ENCODE measurements around the gene KIF5C.

Gene KIF5C

DNA sequence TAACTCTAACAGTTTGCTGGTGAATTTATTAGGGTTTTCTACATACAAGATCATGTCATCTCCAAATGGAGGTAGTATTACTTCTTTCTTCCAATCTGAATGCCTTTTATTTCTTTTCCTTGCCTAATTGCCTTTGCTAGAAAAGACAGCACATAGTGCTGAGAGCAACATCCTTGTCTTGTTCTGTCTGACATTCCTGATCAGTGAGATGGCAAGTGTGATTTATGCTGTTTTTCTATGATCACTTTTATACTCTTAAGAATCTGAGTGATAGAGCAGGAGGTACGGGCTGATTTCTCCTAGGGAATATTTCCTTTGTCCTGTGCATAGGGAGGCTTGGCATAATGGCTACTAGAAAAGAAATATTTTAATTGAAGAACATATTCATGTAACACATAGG is 180.7 kb downstream of the KIF5C start:
- no peak for FAIRE-seq

DNA sequence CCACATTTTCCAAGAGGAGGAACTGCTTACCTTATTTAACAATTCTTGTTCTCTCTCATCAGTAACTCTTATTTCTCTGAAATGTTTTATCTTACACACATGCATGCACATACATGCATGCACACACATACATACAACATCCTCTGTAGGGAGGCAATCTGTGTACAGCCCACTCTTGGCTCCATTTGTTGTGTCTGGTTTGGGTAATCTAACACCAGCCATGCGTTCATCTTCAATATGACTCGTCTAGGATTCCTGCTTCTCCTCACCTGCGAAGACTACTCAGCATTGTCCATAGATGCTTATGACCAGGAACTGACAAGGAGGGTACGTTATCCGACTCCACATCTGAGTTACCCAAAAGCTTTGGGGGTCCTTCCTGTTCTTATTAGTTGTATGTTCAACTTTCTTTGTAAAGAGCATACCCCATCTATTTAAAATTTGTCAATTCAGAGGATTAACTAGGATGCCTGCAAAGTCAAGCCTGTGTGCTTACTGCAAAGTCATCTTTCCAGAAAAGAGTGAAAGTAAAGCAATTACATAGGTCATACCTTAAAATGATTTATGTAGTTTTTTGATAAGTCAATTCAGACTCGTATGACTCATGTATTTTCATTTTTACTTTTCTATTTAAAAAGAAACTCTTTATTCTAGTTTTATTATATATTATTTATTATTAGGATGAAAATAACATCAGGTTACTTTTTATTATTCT is 181.7 kb downstream of the KIF5C start:
- no peak for FAIRE-seq

- FAIRE-seq = no peak
These were observed 182.4 kb downstream of the KIF5C start for GRCh38 chr2:149057401-149057800.

- FAIRE-seq = no peak
These were observed 183.9 kb downstream of the KIF5C start for GRCh38 chr2:149058936-149059335.

DNA sequence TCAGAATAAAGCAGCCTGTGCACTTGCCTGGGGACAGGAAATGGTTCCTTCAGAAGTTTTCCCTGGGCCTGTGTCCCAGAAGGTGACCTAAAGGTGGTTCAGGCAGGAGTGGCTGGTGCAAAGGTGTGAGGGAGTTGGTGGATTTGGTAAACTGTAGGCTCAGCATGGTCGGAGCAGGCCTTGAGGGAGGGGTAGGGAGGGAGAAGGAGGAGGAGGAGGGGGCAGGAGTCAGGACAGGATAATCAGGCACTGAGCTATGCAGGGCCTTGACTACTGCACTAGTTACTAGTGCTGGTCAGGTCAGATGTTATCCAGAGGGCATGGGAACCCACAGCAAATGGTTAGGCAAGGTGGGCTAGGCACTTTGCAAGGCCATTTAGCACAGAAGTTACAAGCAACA is 184.8 kb downstream of the KIF5C start:
- FAIRE-seq = no peak

DNA sequence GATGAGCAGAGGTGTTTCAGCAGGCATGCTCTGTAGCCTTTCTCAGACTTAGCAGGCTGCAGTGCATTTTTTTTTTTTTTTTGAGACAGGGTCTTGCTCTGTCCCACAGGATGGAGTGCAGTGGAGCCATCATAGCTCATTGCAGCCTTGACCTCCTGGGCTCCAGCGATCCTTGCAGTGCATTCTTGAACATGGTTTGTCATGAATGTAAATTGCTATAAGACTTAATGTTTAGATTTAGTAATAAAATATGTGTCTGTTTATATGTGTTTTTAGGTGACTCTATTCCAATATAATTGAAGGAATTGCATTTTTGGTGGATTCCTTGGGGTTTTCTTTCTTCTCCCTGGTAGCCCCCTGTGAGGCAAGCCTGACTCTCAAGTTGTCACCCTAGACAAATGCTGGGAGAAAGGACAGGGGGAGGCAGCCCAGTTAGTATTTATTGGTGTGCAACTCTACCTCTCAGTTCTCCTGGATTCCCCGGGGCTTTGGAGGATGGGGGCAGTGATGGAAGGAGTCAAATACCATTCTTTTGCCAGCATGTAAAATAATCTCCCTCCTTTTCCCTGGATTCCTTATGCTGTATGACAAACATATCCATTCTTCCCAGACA is 186.2 kb downstream of the KIF5C start:
- no peak for FAIRE-seq

GRCh38 chr2:149062531-149062930 is 187.5 kb downstream of the KIF5C start:
- no peak for FAIRE-seq

DNA sequence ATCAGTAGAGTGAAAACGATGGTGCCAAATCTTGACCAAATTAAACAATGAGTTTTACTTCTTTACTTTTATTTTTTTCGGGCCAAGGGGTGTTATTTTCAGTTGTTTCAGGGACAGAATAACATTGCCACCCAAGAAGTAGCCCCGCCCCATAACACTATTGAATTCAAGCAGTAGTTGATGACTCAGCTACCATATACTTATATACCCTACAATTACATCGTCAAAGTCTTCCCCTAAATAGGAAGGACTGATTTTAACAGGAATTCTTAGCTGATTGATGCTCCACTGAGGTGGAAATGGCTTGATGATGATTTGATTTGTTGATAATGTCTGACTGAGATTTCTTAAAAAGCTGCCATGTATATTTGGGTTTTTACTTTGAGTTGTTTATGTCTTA is 188.2 kb downstream of the KIF5C start:
- no peak for FAIRE-seq

DNA sequence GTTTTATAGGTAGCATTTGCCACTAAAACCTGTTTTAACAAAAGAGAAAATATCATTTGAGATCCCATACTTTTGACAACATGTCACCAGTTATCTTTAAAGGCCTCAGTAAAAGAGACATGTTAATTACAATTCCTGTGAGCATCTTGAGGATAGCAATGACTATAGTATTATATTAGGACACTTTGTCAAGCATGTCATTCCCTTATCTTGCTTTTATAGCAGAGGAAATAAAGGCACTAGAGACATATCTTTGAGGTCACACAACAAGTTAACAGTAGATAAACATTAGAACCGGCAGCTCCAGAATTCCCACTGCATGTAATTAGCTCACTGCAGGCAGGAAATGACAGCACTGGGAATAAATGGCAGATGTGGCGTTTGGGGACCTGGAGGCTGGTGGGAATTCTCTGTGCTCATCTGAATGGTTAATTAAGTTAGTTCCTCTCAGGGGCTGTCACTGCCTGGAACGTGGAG is 189.4 kb downstream of the KIF5C start:
- FAIRE-seq = no peak

GRCh38 chr2:149064856-149065630 is 190.0 kb downstream of the KIF5C start:
- FAIRE-seq = no peak

DNA sequence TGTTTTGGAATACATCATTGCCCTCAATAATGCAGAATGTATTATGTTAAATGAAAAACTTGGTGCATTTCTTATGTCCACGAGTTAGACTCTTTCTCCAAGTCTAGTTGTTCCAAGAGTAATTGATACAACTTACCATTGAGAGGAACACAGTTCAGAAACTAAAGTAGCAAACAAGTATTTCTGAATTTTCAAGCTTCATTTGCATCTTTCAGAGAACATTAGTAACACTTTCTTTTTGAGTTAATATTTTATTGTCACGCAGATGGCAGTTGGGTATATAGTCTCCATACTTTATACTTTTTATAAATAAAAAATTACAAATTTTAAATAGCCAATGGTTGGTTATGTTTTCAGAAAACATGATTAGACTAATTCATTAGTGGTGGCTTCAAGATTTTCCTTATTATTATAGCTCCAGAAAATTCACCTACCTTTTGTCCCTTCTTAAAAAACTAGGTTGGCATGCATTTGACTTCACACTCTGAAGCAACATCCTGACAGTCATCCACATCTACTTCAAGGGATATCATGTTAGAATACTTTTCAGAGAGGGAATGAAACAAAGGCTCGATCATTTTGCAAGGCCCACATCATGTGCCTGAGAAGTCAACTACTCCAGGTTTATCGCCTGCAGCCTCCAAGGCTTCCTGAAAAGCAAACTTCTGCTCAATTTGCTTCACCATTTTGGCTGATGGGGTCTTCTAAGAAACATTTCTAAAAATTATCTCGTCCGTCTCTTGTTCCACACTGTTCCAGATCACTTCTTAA is 193.4 kb downstream of the KIF5C start:
- no peak for FAIRE-seq

DNA sequence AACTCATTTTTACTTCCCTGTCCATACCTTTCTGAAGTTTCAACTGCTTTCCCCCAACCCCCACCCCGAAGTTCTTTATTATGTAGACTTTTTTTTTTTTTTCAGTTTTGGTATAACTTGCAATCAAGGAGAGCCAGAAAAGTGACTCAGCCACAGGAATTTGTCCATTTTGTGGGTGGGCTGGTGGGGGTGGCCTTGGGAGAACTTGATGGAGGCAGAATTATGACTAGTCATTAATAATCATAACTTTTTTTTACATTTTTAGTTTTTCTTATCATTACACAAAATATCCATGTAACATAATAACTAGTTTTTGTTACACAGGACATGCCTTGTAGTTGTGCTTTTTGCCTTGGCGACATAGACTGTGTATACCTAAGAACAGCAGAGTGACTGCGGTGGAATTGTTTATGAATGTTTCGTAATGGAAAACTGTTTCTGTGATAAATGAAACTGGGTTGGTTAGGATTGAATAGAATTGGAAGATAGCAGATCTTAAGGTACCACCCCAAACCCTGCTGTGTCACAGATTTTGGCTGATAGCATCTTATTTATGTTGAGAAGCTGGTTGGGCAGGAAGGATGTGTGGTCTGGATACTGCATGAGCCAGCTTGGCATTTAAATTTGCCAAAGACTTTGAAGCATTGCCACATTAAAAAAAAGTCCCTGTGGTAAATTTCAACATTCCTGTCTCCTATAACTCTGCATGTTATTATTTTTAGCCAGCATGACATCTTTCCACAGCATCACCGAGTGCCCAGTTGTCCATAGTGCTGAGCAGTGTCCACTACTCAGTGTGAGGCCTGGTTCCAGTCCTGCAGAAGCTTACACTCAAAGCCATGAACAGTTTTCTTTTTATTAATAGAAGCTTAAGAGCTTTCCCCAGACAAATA is 194.2 kb downstream of the KIF5C start:
- FAIRE-seq = no peak

- no peak for FAIRE-seq
These were observed 195.8 kb downstream of the KIF5C start for GRCh38 chr2:149070681-149071320.

- no peak for FAIRE-seq
These were observed 200.1 kb downstream of the KIF5C start for GRCh38 chr2:149075105-149075504.

- FAIRE-seq = no peak
These were observed 200.8 kb downstream of the KIF5C start for GRCh38 chr2:149075853-149076252.
